ENCODE data around the gene ANKRD20A1. TPM values are rescaled to one million over a fixed set of nuclear protein-coding genes. Genes with fewer than 3 reads are reported as not detected.
"Not testable (repeated sequence)": the region's sequence is repeated elsewhere in the genome, so short reads cannot be mapped to it uniquely, and the experiment has no call there.

Gene ANKRD20A1
- 1.3 TPM for total RNA-seq
- long read RNA-seq, partial matches to known transcripts, result 0 of 1 reads
- long read RNA-seq, other reads (novel, unspliced or antisense), result 1 of 1 reads

GRCh38 chr9:67858871-67859270 lies at the start of gene ANKRD20A1:
Gene ANKRD20A1 (plus strand): TSS chr9:67858931. CDS start chr9:67859427, 496 bp downstream.
- ATAC-seq (peak; percentile 41), DNase-seq (peak; percentile 58)
- intact Hi-C loops (cut with micrococcal nuclease), result not testable (repeated sequence)

GRCh38 chr9:67832088-67832487 lies 26.6 kb upstream of the ANKRD20A1 start:
- DNase-seq; ATAC-seq; intact Hi-C loops (cut with micrococcal nuclease): not testable (repeated sequence)

Measured in left ventricle myocardium superior (tissue), 1 donor.